Neural cell (in vitro differentiated cells): ENCODE measurements around the gene ACACA. TPM values are rescaled to one million over a fixed set of nuclear protein-coding genes. Genes with fewer than 3 reads are reported as not detected.

Experiments
- H2AFZ ChIP-seq: fragments of 200-600, 300-800 bp; sonication (generic), shearing (Covaris generic); 2 replicates; pipeline ENCODE4 v1.6.0; 2014; ENCODE audit warnings: low read depth, mild to moderate bottlenecking, antibody characterized with exemption, low read length, moderate library complexity
- H3F3A ChIP-seq: fragments of 200-600 bp; shearing (Covaris generic); 2 replicates; pipeline ENCODE4 v1.6.1; 2016; ENCODE audit warnings: mild to moderate bottlenecking, moderate library complexity, mixed read lengths, antibody characterized with exemption, low read length; ENCODE audit not compliant: insufficient read depth, poor library complexity, severe bottlenecking
- H3K27ac ChIP-seq: fragments of 200-600, 300-800 bp; sonication (generic), shearing (Covaris generic); 2 replicates; pipeline ENCODE4 v1.5.1; 2014; ENCODE audit warnings: mild to moderate bottlenecking, low read length, moderate library complexity
- H3K27me3 ChIP-seq: fragments of 300-800, 200-600 bp; sonication (generic), shearing (Covaris generic); 2 replicates; pipeline ENCODE4 v1.6.0; 2014; ENCODE audit warnings: mild to moderate bottlenecking, low read depth, low read length, moderate library complexity; ENCODE audit not compliant: insufficient read depth
- H3K36me3 ChIP-seq: fragments of 300-800, 200-600 bp; sonication (generic), shearing (Covaris generic); 2 replicates; pipeline ENCODE4 v1.5.1; 2014; ENCODE audit warnings: mild to moderate bottlenecking, antibody characterized with exemption, low read length, moderate library complexity; ENCODE audit not compliant: insufficient read depth
- H3K4me2 ChIP-seq: fragments of 300-800, 200-600 bp; sonication (generic), shearing (Covaris generic); 2 replicates; pipeline ENCODE4 v1.6.0; 2014; ENCODE audit warnings: mild to moderate bottlenecking, low read length
- H3K4me3 ChIP-seq: fragments of 300-800, 200-600 bp; sonication (generic), shearing (Covaris generic); 2 replicates; pipeline ENCODE4 v1.5.1; 2014; ENCODE audit warnings: mild to moderate bottlenecking, low read length, moderate library complexity
- H3K79me2 ChIP-seq: fragments of 200-600 bp; shearing (Covaris generic); replicated peaks from 2 replicates; pipeline ENCODE4 v1.6.0; 2014; ENCODE audit warnings: mild to moderate bottlenecking, low read length, moderate library complexity; ENCODE audit not compliant: insufficient read depth
- H3K9ac ChIP-seq: fragments of 300-800, 200-600 bp; sonication (generic), shearing (Covaris generic); 2 replicates; pipeline ENCODE4 v1.6.1; 2016; ENCODE audit warnings: mild to moderate bottlenecking, low read length, mixed read lengths
- H3K9me2 ChIP-seq: fragments of 200-600 bp; shearing (Covaris generic); 2 replicates; pipeline ENCODE4 v1.6.1; 2016; ENCODE audit warnings: mild to moderate bottlenecking, low read length, mixed read lengths; ENCODE audit not compliant: insufficient read depth
- H3K9me3 ChIP-seq: fragments of 200-600, 300-800 bp; sonication (generic), shearing (Covaris generic); 2 replicates; pipeline ENCODE4 v1.6.1; 2016; ENCODE audit warnings: mild to moderate bottlenecking, mixed run types, low read length, moderate library complexity, mixed read lengths
- H4K20me1 ChIP-seq: fragments of 200-600 bp; shearing (Covaris generic); 2 replicates; pipeline ENCODE4 v1.6.1; 2016; ENCODE audit warnings: mild to moderate bottlenecking, mixed run types; ENCODE audit not compliant: insufficient read depth
- CTCF ChIP-seq: fragments of 450-650 bp; IDR thresholded peaks from 2 replicates; pipeline ENCODE4 v1.5.1; 2014; ENCODE audit warnings: antibody characterized with exemption, mild to moderate bottlenecking, moderate library complexity; ENCODE audit not compliant: poor library complexity, severe bottlenecking
- EP300 ChIP-seq: fragments of 450-650 bp; conservative IDR thresholded peaks from 2 replicates; pipeline ENCODE4 v1.6.1; 2014; ENCODE audit warnings: antibody characterized with exemption, mild to moderate bottlenecking, moderate library complexity; ENCODE audit not compliant: poor library complexity, severe bottlenecking
- EZH2 ChIP-seq: fragments of 200-600, 300-800 bp; shearing (Covaris generic), sonication (generic); IDR thresholded peaks from 2 replicates; pipeline ENCODE4 v1.6.1; 2014; ENCODE audit warnings: antibody characterized with exemption, low read length, borderline replicate concordance, mild to moderate bottlenecking; ENCODE audit not compliant: insufficient read depth, poor library complexity, severe bottlenecking
- MXI1 ChIP-seq: fragments of 450-650 bp; conservative IDR thresholded peaks from 2 replicates; pipeline ENCODE4 v1.6.1; 2014; ENCODE audit warnings: antibody characterized with exemption, mild to moderate bottlenecking; ENCODE audit not compliant: poor library complexity, severe bottlenecking
- POLR2AphosphoS5 ChIP-seq: IDR thresholded peaks from 2 replicates; pipeline ENCODE4 v1.6.1; 2012
- RAD21 ChIP-seq: fragments of 450-650 bp; conservative IDR thresholded peaks from 2 replicates; pipeline ENCODE4 v1.6.1; 2014; ENCODE audit warnings: antibody characterized with exemption, mild to moderate bottlenecking, moderate library complexity
- REST ChIP-seq: IDR thresholded peaks from 2 replicates; pipeline ENCODE4 v1.6.1; 2012; ENCODE audit warnings: borderline replicate concordance
- SMC3 ChIP-seq: fragments of 450-650 bp; conservative IDR thresholded peaks from 2 replicates; pipeline ENCODE4 v1.6.1; 2014; ENCODE audit warnings: antibody characterized with exemption, mild to moderate bottlenecking, moderate library complexity; ENCODE audit not compliant: poor library complexity
- TAF1 ChIP-seq: IDR thresholded peaks from 2 replicates; pipeline ENCODE4 v1.6.1; 2012; ENCODE audit warnings: low read depth
- polyA plus RNA-seq: library from polyadenylated mRNA; depleted of rRNA; stranded (reverse); fragments of >200 nt; gene quantifications from 2 replicates; pipeline ENCODE4 v1.2.3, GENCODE V29; 2014

The ACACA gene
- polyA plus RNA-seq, 1 donor from 2014 or later = 38.4 TPM

- TF ChIP-seq REST = no peak
These were observed 237.8 kb downstream of the ACACA start (continued) for GRCh38 chr17:37168731-37169353.

- Histone ChIP-seq H3F3A (no peaks in the 10 kb centered on the region), H3K9me2 (no peaks in the 10 kb centered on the region), H3K79me2 (no peaks in the 10 kb centered on the region), H4K20me1 (no peaks in the 10 kb centered on the region), H3K27ac (no peak overlapping the region), H3K4me2 (no peak overlapping the region), H2AFZ (no peak overlapping the region), H3K9me3 (no peaks in the 10 kb centered on the region), H3K36me3 (no peaks in the 10 kb centered on the region), H3K4me3 (no peak overlapping the region), H3K9ac (no peak overlapping the region), H3K27me3 (no peaks in the 10 kb centered on the region)
- TF ChIP-seq RAD21 (no peak), EP300 (no peak), EZH2 (no peak), SMC3 (no peak), MXI1 (no peak), REST (no peak), TAF1 (no peak), CTCF (no peak), POLR2AphosphoS5 (no peak)
These were observed 238.9 kb downstream of the ACACA start for GRCh38 chr17:37167756-37168155.
